ENCODE results near the gene PXMP4. TPM values are rescaled to one million over a fixed set of nuclear protein-coding genes. Genes with fewer than 3 reads are reported as not detected.

PXMP4 gene
- total RNA-seq, 1 donor from 2014 or later, result 12.8 TPM

- DNase-seq, result peak; percentile 79
Observed at GRCh38 chr20:33731693-33732165, 11.6 kb upstream of the PXMP4 start, which contains the start of gene ZNF341. Gene ZNF341 (plus strand): TSS chr20:33731996. CDS start chr20:33732022, 26 bp downstream.

GRCh38 chr20:33730946-33731692, 11.0 kb upstream of the PXMP4 start:
- DNase-seq, result no peak

- DNase-seq, result no peak
Observed at GRCh38 chr20:33729101-33729500, 9.0 kb upstream of the PXMP4 start.

GRCh38 chr20:33728463-33728862, 8.4 kb upstream of the PXMP4 start:
- no peak for DNase-seq

- no peak for DNase-seq
Observed at GRCh38 chr20:33727806-33728205, 7.7 kb upstream of the PXMP4 start.

- DNase-seq, result no peak
Observed at GRCh38 chr20:33727115-33727479, 7.0 kb upstream of the PXMP4 start.

GRCh38 chr20:33725607-33726264, 5.6 kb upstream of the PXMP4 start:
- DNase-seq, result no peak

GRCh38 chr20:33724439-33725094, 4.5 kb upstream of the PXMP4 start:
- no peak for DNase-seq

- DNase-seq, result no peak
Observed at GRCh38 chr20:33721391-33722140, 1.5 kb upstream of the PXMP4 start.

- DNase-seq, result no peak
Observed at GRCh38 chr20:33719277-33719988, 677 bp downstream of the PXMP4 start.

GRCh38 chr20:33716498-33716897, 3.6 kb downstream of the PXMP4 start:
- no peak for DNase-seq

- no peak for DNase-seq
Observed at GRCh38 chr20:33713865-33714367, 6.2 kb downstream of the PXMP4 start.

- no peak for DNase-seq
Observed at GRCh38 chr20:33711446-33711738, 8.7 kb downstream of the PXMP4 start.

- no peak for DNase-seq
Observed at GRCh38 chr20:33710681-33711445, 9.2 kb downstream of the PXMP4 start.

- DNase-seq, result no peak
Observed at GRCh38 chr20:33709905-33710541, 10.1 kb downstream of the PXMP4 start.

GRCh38 chr20:33709398-33709797, 10.7 kb downstream of the PXMP4 start:
- no peak for DNase-seq

GRCh38 chr20:33707668-33708067, 12.4 kb downstream of the PXMP4 start:
- DNase-seq, result no peak

- no peak for DNase-seq
Observed at GRCh38 chr20:33704197-33704924, 15.7 kb downstream of the PXMP4 start.

GRCh38 chr20:33703498-33704137, 16.5 kb downstream of the PXMP4 start:
- no peak for DNase-seq
